DMS 273 (cell line): ENCODE measurements around the gene C6orf141.
"Not testable (repeated sequence)": the region's sequence is repeated elsewhere in the genome, so short reads cannot be mapped to it uniquely, and the experiment has no call there.

ENCODE experiments used
- DNase-seq: peaks from one replicate; lab custom pipeline; 2025; ENCODE audit not compliant: unreplicated experiment; lab: John Stamatoyannopoulos, UW

Gene C6orf141

DNA sequence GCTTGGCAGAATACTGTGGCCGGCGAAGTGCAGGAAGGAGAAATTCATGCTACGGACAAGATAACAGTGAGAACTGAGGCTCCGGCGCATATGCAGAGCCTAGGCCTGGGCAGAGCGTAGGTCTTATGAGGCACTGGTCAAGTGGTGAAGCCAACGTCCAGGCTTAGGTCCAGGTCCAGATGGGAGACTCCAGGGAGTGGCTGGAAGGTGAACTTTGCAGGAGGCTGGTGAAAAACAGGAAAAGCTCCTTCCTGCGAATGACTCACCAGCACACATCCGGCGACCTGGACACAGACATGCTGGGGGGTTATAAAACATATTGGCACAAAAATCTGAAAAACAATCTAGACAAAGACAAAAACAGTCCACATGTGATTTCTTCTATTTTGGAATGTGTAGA lies 15.4 kb downstream of the C6orf141 start:
- DNase-seq, result no peak

- peak; percentile 64 for DNase-seq
These were observed 20.1 kb downstream of the C6orf141 start for GRCh38 chr6:49570474-49571079.

- no peak for DNase-seq
These were observed 26.1 kb downstream of the C6orf141 start for GRCh38 chr6:49576618-49577017.

DNA sequence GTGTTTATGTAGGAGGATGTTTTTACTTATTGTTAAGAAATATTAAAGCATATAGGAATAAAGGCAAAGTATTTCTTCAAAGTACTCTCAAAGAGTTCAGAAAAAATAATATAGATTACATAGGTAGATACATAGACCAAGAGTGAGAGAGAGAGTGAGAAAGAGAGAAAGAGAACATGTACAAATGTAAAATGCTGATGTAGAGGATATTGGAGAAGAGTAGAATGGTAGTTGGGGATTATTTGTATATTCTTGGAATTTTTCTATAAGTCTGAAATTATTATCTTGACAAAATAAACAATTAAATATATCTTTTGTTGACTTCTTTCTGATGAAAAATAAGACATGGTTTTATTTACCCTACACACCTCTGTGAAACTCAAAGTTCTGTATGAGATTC lies 29.2 kb downstream of the C6orf141 start:
- DNase-seq, result no peak

DNA sequence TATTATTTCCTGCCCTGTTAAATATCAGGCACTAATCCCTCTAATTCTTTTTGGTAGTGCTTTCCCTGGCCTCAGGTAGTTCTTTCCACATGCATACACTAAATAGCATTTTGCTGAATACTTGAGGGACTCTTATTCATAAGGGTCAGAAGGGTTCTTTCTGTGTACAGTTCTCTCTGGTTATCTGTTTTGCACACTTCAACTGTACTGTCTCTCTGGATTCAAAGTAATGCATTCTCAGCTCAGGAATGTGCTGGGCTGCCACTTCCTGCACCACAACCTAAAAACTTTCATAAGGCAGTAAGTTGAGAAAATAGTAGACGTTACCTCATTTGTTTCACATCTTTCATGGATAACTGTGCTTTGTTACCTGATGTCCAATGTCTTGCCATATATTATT lies 32.1 kb downstream of the C6orf141 start:
- no peak for DNase-seq

- not testable (repeated sequence) for DNase-seq
These were observed 36.8 kb downstream of the C6orf141 start for GRCh38 chr6:49587262-49587661.
